GM19025 (cell line): ENCODE results near the gene DNAJC16.

ENCODE experiments used
- ATAC-seq: cut with Tn5 transposase; IDR thresholded peaks from one replicate; pipeline ENCODE4 v1.9.1; 2021; ENCODE audit warnings: mild to moderate bottlenecking, low read depth, moderate library complexity; ENCODE audit not compliant: unreplicated experiment

DNAJC16 gene

DNA sequence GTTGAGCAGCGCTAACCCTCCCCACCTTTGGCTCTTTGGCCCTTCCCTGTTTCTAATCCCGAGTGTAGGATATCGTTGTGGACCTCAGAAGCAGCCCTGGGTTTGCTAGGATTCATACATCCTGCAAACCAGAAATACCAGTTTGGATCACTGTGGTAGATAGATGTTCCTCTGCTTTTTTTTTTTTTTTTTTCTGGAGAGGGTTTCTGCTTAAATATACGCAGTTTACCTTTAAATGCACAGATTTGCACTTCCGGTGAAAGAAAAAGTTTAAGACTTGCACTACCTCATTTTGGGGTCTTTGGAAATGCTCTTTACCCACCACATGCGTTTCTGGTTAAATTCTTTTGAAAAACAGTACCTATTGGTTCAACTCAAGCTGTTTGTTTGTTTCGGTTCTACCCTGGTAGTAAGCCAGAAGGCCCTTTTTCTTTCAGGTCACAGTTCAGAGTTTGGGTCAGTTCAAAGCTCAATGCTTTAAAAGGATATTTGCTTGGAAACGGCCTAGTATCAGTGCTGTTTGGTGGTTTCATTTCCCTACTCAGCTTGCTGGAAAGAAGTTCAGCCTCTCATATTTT is 91.5 kb downstream of the DNAJC16 start:
- ATAC-seq, result peak; percentile 23

DNA sequence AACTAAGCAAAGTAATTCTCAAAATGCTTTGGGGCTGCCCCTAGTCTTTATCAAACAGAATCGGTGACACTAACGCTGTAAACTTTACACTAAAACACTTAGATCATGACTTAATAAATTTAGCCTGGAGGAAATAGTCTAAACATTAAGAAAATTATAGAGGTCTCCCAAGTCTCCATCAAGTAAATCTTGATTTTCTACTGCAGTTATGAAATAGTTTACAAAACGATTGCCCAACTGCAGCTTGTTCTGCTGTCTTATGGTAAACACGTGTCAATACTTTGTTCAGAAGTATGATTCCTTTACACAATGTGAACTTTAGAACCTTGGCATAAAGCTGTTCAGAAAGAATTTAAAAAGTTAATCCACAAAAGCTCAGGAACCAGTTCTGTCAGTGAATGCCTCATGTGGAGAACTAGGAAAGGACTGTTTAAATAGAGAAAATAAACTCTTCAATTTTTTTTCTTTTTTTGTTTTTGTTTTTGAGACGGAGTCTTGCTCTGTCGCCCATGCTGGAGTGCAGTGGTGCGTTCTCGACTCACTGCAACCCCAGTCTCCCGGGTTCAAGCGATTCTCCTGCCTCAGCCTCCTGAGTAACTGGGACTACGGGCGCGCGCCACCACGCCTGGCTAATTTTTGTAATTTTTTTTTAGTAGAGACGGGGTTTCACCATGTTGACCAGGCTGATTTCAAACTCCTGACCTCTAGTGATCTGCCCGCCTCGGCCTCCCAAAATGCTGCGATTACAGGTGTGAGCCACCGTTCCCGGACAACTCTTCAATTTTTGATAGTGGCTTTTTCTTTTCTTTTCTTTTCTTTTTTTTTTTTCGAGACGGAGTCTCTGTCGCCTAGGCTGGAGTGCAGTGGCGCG is 92.2 kb downstream of the DNAJC16 start:
- ATAC-seq, result no peak

DNA sequence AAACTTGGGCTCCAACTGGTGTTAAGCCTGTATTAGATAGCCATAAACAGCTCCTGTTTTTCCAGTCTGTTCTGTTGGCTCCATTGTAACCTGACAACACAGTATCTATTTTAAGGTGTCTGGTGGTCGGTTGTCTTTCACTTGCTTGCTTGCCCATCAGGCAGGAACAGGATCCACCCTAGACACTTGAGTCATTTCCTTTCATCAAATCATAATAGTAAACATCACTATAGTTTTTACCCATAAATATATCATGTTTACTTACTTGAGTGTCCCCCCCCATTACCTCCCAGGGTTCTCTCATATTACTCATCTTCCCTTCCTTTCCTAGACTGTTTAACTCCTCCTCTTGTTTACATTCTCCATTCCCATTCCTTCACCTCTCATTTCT is 93.5 kb downstream of the DNAJC16 start:
- ATAC-seq, result no peak

DNA sequence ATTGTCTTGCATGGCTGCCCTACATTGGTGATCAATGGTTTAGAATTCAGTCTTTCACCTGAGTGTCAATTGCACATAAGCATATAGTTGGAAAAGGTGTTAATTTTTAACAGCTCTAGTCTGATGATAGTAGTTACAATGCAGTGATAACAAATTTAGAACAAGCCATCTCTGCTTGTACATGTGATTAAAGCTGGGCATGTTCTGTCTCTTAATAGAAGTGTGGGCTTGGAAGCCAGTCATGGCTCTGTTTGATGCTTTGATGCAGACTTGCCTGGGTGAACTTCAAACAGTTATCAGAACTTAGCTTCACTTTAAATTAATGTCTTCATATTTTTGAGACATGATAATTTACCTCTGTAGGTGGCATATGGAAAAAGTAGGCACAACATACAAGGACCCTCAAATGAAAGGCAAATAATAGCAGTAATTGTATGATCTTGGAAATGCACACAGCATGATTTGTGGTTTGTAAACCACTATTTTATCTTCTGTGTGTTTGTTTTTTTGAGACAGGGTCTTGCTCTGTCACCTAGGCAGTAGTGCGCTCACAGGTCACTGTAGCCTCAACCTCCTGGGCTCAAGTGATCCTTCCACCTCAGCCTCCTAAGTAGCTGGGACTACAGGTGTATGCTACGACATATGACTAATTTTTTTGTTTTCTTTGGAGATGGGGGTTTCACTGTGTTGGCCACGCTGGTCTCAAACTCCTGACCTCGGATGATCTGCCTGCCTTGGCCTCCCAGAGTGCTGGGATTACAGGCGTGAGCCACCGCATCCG is 94.4 kb downstream of the DNAJC16 start:
- no peak for ATAC-seq

DNA sequence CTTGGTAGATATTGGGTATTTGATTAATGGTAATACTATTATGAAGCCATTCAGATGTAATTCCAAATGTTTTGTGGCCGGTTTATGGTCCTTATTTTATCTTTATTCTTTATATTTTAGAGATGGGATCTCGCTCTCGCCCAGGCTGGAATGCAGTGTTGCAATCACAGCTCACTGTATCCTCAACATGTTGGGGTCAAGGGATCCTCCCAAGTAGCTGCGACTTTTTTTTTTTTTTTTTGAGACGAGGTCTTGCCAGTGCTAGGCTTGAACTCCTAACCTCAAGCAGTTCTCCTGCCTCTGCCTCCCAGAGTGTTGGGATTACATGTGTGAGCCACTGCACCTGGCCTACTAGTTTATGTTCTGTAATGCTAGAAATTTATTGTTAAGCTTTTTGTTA is 95.3 kb downstream of the DNAJC16 start:
- no peak for ATAC-seq

DNA sequence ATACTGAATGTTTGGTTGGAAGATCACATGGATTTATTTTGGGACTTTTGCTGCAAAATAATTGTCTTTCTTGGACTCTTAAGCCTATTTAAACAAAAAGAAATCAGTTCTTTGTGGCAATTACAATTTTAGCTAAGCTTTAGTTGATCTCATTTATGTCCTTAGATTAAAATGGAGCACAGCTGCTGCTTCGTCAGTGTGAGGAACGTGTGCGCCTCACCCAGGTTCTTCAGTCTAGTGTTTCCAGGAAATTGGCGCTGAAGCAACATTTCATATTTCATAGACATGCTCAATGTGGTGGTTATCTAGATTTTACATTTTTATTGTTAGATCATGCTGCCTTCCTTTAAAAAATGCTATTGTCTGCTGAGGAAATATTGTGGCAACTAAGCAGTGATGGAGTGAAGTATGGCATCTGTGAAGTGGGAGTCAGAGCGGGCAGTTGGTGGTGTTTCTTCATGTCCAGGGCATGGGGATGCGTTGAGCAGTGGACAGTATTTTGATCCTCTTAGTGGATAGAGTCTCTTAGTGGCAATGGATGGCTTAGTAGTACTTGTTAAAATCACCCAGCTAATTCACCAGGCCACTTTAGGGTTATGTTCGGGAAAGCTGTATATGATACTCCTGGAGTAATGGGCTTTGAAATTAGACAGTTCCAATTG is 96.2 kb downstream of the DNAJC16 start:
- ATAC-seq, result no peak

DNA sequence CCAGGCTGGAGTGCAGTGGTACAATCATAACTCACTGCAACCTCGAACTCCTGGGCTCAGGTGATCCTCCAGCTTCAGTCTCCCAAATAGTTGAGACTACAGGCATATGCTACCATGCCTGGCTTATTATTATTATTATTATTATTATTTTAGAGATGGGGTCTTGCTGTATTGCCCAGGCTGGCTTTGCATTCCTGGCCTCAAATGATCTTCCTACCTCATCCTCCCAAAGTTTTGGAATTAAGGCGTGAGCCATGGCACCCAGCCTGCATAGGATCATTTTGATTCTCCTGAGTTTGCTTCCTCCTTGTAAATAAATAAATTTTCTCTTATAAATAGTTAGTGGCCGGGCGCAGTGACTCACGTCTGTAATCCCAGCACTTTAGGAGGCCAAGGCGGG is 96.8 kb downstream of the DNAJC16 start:
- ATAC-seq, result no peak

DNA sequence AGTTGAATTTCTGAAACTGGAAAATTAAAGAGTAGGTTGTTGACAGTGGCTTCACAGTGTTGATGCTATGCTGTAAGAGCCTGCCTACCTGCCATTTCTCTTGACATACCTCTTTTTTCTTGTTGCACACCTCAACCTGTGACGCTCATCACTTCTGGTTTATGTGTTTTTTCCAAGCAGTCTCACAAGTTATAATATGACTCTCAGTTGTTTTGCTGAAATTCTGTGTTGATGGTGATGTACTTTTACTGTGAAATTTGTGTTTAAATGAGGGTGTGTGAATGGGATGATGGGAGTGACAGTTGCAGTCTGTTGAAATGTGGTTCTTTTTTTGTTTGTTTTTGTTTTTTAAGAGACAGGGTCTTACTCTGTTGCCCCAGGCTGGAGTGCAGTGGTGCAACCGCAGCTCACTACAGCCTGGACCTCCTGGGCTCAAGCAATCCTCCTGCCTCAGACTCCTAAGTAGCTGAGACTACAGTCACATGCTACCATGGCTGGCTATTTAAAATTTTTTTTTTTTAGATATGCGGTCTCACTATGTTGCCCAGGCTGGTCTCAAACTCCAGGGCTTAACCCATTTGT is 97.6 kb downstream of the DNAJC16 start:
- ATAC-seq, result no peak

DNA sequence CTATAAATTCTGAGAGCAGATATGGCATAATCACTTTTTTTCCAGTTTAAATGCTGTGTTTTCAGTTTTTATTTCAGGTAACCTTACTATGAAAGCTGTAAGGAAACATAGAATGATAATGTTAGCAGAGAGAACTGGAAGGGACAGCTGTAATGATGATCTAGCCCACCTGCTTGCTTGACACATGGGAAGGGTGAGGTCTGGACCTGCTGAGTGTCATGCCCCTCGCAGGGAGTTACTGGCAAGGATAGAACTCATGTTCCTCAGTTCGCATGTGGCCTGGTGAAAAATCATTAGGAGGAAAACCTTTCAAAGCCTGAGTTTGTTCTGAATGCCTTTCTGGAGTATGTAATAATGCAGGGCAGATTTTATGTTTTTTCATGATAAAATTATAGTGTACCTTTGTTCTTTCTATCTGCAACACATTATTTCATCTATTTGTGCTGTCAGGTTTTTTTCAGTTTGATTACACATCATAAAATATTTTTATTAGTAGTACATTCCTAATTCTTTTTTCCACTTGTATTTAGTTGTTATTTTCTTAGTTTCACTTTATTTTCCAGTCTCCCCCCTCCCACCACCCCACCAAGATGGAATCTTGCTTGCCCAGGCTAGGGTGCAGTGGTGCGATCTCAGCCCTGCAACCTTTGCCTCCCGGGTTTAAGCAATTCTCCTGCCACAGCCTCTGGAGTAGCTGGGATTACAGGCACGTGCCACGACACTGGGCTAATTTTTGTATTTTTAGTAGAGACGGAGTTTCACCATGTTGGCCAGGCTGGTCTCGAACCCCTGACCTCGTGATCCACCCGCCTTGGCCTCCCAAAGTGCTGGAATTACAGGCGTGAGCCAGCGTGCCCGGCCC is 98.6 kb downstream of the DNAJC16 start:
- no peak for ATAC-seq
